Duodenal mucosa (tissue), 2 donors: ENCODE data around the gene KCNH8.

Source experiments
- H3K27ac ChIP-seq: one replicate; pipeline ENCODE4 v1.7.0; 2013; ENCODE audit warnings: low read depth, low read length
- H3K27me3 ChIP-seq, 2 donors: one replicate each; pipeline ENCODE4 v1.7.0; 2013; ENCODE audit warnings: low read length in 2 of 2, control low read depth in 1 of 2; ENCODE audit not compliant: insufficient read depth in 2 of 2, control insufficient read depth in 1 of 2
- H3K36me3 ChIP-seq, 2 donors: one replicate each; pipeline ENCODE4 v1.7.0; 2013; ENCODE audit warnings: low read length in 2 of 2, control low read depth in 1 of 2; ENCODE audit not compliant: insufficient read depth in 2 of 2, control insufficient read depth in 1 of 2
- H3K4me1 ChIP-seq, 2 donors: one replicate each; pipeline ENCODE4 v1.7.0; 2013; ENCODE audit warnings: low read length in 2 of 2, control low read depth in 1 of 2; ENCODE audit not compliant: insufficient read depth in 2 of 2, control insufficient read depth in 1 of 2
- H3K4me3 ChIP-seq, 2 donors: one replicate each; pipeline ENCODE4 v1.7.0; 2013; ENCODE audit warnings: low read length in 2 of 2, low read depth in 1 of 2
- H3K9ac ChIP-seq, 2 donors: one replicate each; pipeline ENCODE4 v1.7.0; 2013; ENCODE audit warnings: low read length in 2 of 2, low read depth in 1 of 2
- H3K9me3 ChIP-seq, 2 donors: one replicate each; pipeline ENCODE4 v1.7.0; 2013; ENCODE audit warnings: low read length in 2 of 2, control low read depth in 1 of 2; ENCODE audit not compliant: control insufficient read depth in 1 of 2

Gene KCNH8

GRCh38 chr3:19347671-19348070 lies 199.4 kb downstream of the KCNH8 start:
- no peak overlapping the region for H3K27ac ChIP-seq
- H3K27me3 ChIP-seq, result no peaks in the 10 kb centered on the region

GRCh38 chr3:19348500-19348899 lies 200.2 kb downstream of the KCNH8 start:
- no peaks in the 10 kb centered on the region for H3K27me3 ChIP-seq
- H3K9ac ChIP-seq, result no peak overlapping the region
- no peaks in the 10 kb centered on the region for H3K9me3 ChIP-seq
- no peak overlapping the region for H3K4me3 ChIP-seq
- H3K4me1 ChIP-seq, result no peaks in the 10 kb centered on the region
- no peaks in the 10 kb centered on the region for H3K36me3 ChIP-seq
- no peak overlapping the region for H3K27ac ChIP-seq

More at GRCh38 chr3:19347671-19348070, 199.4 kb downstream of the KCNH8 start:
- Histone ChIP-seq H3K36me3 (no peaks in the 10 kb centered on the region), H3K9ac (no peak overlapping the region), H3K9me3 (no peaks in the 10 kb centered on the region), H3K4me1 (no peaks in the 10 kb centered on the region), H3K4me3 (no peak overlapping the region)

GRCh38 chr3:19348941-19349564 lies 200.7 kb downstream of the KCNH8 start:
- no peaks in the 10 kb centered on the region for H3K27me3 ChIP-seq
- no peaks in the 10 kb centered on the region for H3K4me1 ChIP-seq
- no peaks in the 10 kb centered on the region for H3K36me3 ChIP-seq
- no peak overlapping the region for H3K27ac ChIP-seq
- no peak overlapping the region for H3K4me3 ChIP-seq
- no peaks in the 10 kb centered on the region for H3K9me3 ChIP-seq
- no peak overlapping the region for H3K9ac ChIP-seq

- no peaks in the 10 kb centered on the region for H3K4me1 ChIP-seq
- H3K9ac ChIP-seq, result no peak overlapping the region
- H3K36me3 ChIP-seq, result no peaks in the 10 kb centered on the region
Measured at GRCh38 chr3:19357947-19358346, 209.6 kb downstream of the KCNH8 start.

DNA sequence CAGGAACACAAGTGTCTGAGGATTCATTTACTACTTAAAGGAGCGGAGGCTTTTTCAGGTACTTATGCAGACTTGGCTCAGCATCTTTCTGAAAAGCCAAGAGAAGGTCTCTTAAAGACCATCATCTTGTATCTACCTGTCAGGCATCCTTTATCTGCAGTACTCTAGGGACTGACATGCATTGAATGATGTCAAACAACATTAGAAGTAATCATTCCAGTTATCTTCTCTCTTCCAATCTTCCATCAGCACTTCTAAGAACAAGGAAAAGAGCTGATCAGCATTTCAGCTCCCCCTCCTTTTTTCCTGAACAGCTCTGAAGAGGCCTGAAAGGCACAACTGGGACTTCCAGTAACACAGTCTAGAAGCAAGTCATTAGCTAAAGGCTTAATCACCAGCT lies 214.8 kb downstream of the KCNH8 start:
- peaks cover 0 to 6% of the 10 kb centered on the region in 2 donors for H3K4me1 ChIP-seq
- no peak overlapping the region for H3K27ac ChIP-seq
- H3K36me3 ChIP-seq, result no peaks in the 10 kb centered on the region
- no peaks in the 10 kb centered on the region for H3K9me3 ChIP-seq
- no peak overlapping the region for H3K9ac ChIP-seq
- no peaks in the 10 kb centered on the region for H3K27me3 ChIP-seq
- H3K4me3 ChIP-seq, result no peak overlapping the region

More at GRCh38 chr3:19357947-19358346, 209.6 kb downstream of the KCNH8 start:
- no peaks in the 10 kb centered on the region for H3K9me3 ChIP-seq
- no peak overlapping the region for H3K27ac ChIP-seq
- no peaks in the 10 kb centered on the region for H3K27me3 ChIP-seq
- no peak overlapping the region for H3K4me3 ChIP-seq

DNA sequence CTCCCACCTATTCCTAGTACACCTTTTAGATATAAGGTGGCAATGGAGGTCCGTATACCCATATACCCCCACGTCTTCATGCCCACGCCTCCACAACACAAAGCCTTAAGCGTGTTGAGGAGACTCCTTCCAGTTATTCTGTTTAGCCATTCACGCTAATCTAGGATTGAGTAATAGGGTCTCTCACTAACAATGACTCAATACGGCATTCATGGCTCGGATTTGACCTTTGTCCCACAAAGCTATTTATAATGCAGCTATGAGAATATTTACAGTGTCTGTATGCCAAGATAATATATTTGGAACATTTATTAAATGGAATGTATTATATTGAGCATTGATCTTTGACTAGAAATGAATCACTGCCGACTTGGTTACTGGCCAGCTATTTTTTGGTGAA lies 215.8 kb downstream of the KCNH8 start:
- Histone ChIP-seq H3K27ac (no peak overlapping the region), H3K4me1 (peaks cover 0 to 6% of the 10 kb centered on the region in 2 donors), H3K9ac (no peak overlapping the region), H3K36me3 (no peaks in the 10 kb centered on the region), H3K27me3 (no peaks in the 10 kb centered on the region), H3K9me3 (no peaks in the 10 kb centered on the region), H3K4me3 (no peak overlapping the region)

DNA sequence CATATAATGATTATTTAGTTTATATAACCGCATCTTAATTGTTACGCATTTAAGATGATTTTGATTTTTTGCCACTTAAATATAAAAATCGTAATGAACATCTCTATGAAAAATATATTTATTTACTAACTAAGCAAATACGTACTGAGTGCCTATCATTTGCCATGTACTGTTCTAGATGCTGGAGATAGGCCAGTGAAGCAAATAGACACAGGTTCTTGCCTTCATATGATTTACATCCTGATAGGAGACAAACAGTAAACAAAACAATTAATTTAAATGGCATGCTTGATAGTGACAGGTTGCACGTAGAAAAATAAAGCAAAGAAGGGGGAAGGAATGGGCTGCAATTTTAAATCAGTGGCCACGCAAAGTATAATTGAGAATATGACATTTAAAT lies 217.2 kb downstream of the KCNH8 start:
- H3K36me3 ChIP-seq, result no peaks in the 10 kb centered on the region
- H3K4me1 ChIP-seq, result peaks cover 0 to 6% of the 10 kb centered on the region in 2 donors
- no peak overlapping the region for H3K9ac ChIP-seq
- no peaks in the 10 kb centered on the region for H3K27me3 ChIP-seq
- no peaks in the 10 kb centered on the region for H3K9me3 ChIP-seq
- H3K4me3 ChIP-seq, result no peak overlapping the region
- no peak overlapping the region for H3K27ac ChIP-seq

- Histone ChIP-seq H3K4me1 (no peaks in the 10 kb centered on the region), H3K27ac (no peak overlapping the region), H3K9me3 (no peaks in the 10 kb centered on the region)
Measured at GRCh38 chr3:19384868-19385267, 236.6 kb downstream of the KCNH8 start.

DNA sequence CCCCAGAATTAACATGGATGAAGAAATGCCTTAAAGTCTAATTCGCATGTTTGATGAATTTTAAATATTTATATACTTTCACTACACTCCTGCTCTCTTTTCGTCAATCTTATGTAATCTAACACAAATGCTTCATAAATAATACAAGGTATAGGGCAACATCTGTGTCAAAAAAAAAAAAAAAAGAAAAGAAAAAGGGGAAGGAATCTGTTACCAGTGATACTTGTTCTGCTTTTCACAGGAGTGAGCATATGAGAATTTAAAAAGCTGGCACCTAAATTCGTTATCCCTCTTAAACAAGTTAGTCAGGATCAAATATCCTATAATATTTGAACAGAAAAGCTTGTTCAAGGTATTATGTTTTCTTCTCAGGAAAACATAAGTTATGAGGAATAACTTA lies 243.8 kb downstream of the KCNH8 start:
- Histone ChIP-seq H3K4me3 (no peak overlapping the region), H3K9ac (no peak overlapping the region), H3K9me3 (no peaks in the 10 kb centered on the region), H3K4me1 (no peaks in the 10 kb centered on the region), H3K36me3 (no peaks in the 10 kb centered on the region), H3K27me3 (no peaks in the 10 kb centered on the region), H3K27ac (no peak overlapping the region)

More at GRCh38 chr3:19384868-19385267, 236.6 kb downstream of the KCNH8 start:
- no peaks in the 10 kb centered on the region for H3K36me3 ChIP-seq
- H3K27me3 ChIP-seq, result no peaks in the 10 kb centered on the region
- no peak overlapping the region for H3K9ac ChIP-seq
- no peak overlapping the region for H3K4me3 ChIP-seq

DNA sequence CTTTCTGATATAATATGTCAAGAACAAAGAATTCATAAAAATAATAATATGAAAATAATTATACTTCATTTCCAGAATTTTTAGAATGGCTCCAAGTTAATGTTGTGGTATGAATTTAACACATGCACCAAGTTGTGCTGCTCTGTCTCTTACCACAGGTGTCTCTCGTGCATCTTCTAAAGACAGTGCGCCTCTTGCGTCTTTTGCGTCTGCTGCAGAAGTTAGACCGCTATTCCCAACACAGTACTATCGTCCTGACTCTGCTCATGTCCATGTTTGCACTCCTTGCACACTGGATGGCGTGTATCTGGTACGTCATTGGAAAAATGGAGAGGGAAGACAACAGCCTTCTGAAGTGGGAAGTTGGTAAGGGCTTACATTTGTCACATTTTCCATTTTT lies 246.6 kb downstream of the KCNH8 start:
- Histone ChIP-seq H3K27ac (no peak overlapping the region), H3K4me1 (no peaks in the 10 kb centered on the region), H3K9ac (no peak overlapping the region), H3K36me3 (no peaks in the 10 kb centered on the region), H3K9me3 (no peaks in the 10 kb centered on the region), H3K4me3 (no peak overlapping the region), H3K27me3 (no peaks in the 10 kb centered on the region)

DNA sequence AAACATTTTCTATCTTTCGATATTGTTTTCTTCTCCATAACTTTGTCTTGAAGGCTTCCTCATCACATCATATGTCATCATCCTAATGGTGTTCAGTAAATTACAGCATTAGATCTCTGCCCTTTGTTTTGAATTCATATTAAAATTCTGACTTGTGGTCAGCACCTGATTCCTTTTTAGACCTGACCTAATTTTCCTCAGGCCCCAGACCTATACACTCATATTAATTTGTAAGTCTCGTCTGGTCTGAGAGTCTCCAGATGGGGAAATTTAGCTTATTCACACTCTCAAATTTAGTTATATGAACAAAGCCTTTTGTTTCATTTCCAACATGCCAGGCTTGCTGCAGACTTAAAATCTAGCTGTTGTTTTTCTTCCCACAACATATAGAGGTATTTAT lies 248.4 kb downstream of the KCNH8 start:
- no peak overlapping the region for H3K4me3 ChIP-seq
- H3K9ac ChIP-seq, result no peak overlapping the region
- no peaks in the 10 kb centered on the region for H3K9me3 ChIP-seq
- H3K27me3 ChIP-seq, result no peaks in the 10 kb centered on the region
- H3K27ac ChIP-seq, result no peak overlapping the region
- no peaks in the 10 kb centered on the region for H3K4me1 ChIP-seq
- H3K36me3 ChIP-seq, result no peaks in the 10 kb centered on the region
